ENCODE measurements around the gene SIAH2.

- TF ChIP-seq, protein P1, sequence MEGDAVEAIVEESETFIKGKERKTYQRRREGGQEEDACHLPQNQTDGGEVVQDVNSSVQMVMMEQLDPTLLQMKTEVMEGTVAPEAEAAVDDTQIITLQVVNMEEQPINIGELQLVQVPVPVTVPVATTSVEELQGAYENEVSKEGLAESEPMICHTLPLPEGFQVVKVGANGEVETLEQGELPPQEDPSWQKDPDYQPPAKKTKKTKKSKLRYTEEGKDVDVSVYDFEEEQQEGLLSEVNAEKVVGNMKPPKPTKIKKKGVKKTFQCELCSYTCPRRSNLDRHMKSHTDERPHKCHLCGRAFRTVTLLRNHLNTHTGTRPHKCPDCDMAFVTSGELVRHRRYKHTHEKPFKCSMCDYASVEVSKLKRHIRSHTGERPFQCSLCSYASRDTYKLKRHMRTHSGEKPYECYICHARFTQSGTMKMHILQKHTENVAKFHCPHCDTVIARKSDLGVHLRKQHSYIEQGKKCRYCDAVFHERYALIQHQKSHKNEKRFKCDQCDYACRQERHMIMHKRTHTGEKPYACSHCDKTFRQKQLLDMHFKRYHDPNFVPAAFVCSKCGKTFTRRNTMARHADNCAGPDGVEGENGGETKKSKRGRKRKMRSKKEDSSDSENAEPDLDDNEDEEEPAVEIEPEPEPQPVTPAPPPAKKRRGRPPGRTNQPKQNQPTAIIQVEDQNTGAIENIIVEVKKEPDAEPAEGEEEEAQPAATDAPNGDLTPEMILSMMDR (IDR thresholded peaks at IDR 0.05; ENCODE audit: poor library complexity), result no peak
- TF ChIP-seq EZH2phosphoT487 (IDR thresholded peaks at IDR 0.05; ENCODE audit: low read depth, severe bottlenecking, unreplicated experiment), result no peak
- TF ChIP-seq EZH2 (IDR thresholded peaks at IDR 0.05; ENCODE audit: borderline replicate concordance), result no peak
Measured at GRCh38 chr3:150806185-150806835, 43.3 kb upstream of the SIAH2 start.
